Measurements from ENCODE around the gene RPS6KL1.
A peak's percentile ranks its signal among the peaks of the same experiment; 100 is the strongest.

The RPS6KL1 gene

GRCh38 chr14:74911221-74911620 lies 11.8 kb downstream of the RPS6KL1 start:
- no peak for DNase-seq

- DNase-seq: no peak
Measured at GRCh38 chr14:74910556-74910955, 12.5 kb downstream of the RPS6KL1 start.

DNA sequence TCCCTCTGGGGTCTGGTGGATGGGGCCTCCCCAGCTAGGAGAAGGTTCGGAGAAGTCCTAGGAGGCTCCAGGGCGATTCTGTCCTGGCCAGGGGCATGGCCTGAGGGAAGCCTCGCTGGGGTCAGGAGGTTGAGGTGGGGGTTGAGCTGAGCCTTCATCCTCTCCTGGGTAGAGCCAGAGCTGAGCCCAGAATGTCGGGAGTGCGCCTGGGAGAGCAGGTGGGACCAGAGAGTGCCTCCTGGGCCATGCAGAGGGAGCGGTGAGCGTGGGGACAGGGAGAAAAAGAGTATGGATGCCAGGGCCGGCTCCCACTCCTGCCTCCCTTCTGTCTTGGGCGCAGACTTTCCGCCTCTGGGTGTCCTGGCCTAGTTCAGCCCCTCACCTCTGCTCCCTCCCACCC lies 13.1 kb downstream of the RPS6KL1 start:
- DNase-seq: no peak

DNA sequence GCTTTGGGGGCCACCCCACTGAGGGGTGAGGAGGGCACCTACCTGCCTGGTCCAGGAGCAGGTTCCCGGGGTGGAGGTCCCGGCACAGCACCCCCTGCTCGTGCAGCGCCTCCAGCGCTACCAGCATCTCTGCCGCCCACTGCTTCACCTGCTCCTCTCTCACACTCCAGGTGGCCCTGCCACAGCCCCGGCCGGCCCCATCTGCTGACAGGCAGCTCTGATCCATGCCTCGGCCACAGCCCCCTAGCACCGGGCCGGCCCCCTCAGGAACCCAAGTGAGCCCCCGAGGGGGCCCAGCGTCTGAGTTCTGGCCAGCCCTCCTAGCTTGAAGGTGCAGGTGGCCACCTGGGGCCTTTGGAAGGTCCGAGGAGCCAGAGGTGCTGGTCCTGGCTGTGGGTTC lies 13.6 kb downstream of the RPS6KL1 start:
- DNase-seq: no peak

- no peak for DNase-seq
Measured at GRCh38 chr14:74908861-74909341, 14.2 kb downstream of the RPS6KL1 start.

DNA sequence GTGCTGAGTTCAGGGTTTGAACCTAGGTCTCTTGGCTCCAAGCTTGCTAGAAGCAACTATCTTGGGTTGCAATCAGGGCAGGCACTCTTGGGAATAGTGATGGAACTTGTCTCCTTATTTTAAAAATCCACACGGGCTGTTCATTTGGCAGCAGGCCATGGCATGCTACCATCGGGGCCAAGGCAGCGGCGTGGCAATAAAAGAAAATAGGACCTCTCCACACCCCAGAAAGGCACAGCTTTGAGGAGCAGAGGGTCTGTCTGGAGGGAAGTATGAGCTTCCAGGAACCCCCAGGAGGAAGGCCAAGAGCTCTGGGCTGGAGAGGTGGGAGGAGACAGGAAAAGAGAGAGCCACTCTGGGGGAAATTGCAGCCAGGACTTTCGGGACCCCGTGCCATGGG lies 15.3 kb downstream of the RPS6KL1 start:
- DNase-seq: no peak

DNA sequence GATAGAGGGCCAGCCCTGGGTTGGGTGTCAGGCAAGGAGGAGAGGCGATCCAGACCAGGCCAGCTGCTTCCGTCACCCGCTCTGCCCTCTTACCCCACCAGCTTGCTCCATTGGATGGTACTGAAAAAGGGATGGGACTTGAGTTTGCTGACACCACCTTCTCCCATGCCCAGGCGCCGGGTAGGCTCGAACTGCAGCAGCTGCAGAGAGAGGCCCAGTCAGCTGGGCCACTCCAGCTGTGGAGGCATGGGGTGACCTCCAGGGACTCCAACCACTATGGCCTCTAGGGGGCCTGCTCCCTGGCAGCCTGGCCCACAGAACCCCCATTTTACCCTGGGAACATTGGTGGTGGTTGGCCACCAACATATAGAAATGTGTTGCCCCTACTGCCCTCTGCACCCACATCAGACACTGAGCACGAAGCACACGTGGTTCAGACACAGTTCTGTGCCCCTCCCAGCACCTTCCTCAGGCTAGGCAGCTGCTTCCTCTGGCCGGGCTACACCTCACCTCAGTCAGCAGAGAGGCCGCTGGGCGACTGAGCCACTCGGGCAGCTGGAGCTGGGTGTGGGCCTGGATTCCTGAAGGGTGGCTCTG lies 16.0 kb downstream of the RPS6KL1 start:
- no peak for DNase-seq

- DNase-seq: no peak
Measured at GRCh38 chr14:74905595-74906142, 17.4 kb downstream of the RPS6KL1 start.

DNA sequence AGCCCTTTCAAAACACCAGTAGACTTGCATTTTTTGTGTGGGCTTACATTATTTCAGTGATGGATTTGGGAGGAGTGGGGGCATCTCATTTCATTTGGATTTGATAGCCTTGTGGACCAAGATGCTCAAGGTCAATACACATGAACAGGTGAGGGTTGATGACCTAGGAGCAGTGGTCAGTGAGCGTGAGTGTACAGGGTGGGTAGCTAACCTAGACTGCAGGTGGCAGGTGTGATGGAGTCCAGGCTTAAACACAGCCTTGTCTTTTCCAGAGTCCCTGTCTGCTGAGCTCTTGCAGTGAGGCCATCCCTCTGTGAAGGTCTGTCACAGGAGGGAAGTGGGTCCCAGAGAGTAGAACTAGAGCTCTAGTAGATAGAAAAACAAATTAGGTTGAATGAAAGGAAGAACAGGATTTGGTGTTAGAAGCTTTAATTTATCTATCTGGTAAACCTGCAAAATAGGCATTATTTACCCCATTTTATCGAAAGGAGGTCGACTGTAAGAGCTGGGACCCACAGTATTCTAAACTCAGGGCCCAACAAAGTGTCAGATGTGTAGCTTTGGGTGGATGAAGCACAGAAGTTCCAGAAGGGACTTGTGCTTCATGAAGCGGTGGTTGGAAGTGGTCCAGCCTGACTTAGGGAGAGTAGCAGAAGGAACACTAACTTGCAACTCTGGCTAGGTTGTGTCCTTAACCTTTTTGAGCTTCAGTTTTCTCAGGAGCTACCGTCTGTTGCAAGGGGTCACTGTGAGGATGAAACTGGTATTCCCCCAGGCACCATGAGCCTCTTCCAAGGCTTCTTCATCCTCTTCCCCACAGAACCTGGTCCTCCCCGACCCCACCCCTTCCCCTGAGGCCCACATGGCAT lies 18.2 kb downstream of the RPS6KL1 start:
- no peak for DNase-seq

DNA sequence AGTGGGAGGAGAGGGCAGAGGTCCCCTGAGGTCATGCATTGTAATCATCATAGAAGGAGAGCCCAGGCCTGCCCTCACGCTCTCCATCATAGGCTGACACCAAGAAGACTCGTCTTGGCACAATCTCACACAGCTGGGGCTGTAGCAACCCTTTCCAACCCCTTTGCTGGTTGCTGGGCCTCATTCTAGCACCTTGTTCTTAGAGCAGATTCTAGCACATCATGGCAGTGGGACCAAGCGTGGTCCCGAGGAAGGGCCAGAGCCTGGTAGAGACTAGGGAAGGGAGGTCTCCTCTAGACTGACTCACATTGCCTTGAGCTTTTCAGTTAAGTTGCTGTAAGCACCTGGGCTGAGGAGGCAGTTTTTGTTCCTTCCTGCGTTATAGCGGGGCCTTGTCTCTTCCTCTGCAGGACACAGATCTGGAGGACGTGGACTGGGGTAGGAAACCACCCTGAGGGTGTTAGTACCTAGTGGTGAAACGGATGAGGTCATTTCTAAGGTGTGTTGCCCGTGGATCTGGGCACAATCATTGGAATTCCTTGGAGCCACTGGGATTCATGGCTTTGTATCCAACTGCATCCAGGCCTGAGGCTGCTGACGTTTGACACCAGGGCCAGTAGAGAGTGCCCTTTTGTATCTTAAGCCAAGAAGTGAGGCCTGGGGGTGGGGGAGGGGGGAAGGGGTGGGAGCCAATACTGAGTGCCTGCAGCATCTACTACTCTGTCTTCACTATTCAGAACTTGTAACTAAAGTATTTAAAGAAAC lies 19.9 kb downstream of the RPS6KL1 start:
- DNase-seq: no peak

GRCh38 chr14:74898694-74899093 lies 24.4 kb downstream of the RPS6KL1 start:
- no peak for DNase-seq

GRCh38 chr14:74898083-74898482 lies 25.0 kb downstream of the RPS6KL1 start:
- no peak for DNase-seq

GRCh38 chr14:74897642-74898041 lies 25.4 kb downstream of the RPS6KL1 start:
- no peak for DNase-seq

DNA sequence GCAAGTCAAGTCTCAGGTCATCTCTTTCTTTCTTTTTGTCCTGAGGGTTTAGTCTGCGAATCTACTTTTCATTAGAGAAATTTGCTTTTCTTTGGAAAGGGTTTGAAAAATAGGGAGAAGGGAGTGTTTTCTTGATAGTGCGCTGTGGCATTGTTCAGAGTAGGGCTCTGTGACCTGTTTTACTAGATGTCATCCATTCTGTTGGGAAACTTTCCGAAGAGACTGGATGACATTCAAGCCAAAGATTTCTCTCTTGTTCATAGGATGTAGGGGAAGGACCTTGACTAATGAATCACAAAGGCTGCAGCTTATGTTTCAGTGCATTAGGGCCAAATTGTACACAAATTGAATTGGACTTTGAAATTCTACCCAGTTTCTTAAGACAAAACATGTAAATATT lies 26.7 kb downstream of the RPS6KL1 start:
- DNase-seq: no peak

DNA sequence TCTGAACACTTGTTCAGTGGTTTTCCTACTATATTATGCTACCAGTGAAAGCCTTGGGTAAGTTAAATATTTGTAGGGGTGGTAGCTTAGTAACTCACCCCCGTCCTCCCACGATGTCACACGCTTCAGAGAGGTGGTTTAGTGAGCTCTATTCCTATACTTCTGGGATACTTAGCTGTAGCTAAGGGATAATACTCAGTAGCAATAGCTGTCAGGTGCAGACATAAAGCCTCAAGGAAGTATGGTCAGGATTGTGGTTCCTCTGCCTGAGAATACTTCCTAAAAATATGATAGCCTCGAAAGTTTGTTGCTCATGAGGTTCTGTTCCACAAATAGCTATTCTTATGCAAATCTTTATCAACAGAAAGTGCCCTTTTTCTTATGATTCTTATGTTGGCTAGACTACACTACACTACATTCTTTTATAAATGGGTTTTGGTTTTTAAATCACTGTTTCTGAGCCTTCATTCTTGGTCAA lies 29.4 kb downstream of the RPS6KL1 start:
- DNase-seq: no peak

- DNase-seq: no peak
Measured at GRCh38 chr14:74892745-74893144, 30.3 kb downstream of the RPS6KL1 start.

- peak; percentile 54 for DNase-seq
Measured at GRCh38 chr14:74891870-74892269, 31.2 kb downstream of the RPS6KL1 start.

- DNase-seq: no peak
Measured at GRCh38 chr14:74890262-74890661, 32.8 kb downstream of the RPS6KL1 start.

DNA sequence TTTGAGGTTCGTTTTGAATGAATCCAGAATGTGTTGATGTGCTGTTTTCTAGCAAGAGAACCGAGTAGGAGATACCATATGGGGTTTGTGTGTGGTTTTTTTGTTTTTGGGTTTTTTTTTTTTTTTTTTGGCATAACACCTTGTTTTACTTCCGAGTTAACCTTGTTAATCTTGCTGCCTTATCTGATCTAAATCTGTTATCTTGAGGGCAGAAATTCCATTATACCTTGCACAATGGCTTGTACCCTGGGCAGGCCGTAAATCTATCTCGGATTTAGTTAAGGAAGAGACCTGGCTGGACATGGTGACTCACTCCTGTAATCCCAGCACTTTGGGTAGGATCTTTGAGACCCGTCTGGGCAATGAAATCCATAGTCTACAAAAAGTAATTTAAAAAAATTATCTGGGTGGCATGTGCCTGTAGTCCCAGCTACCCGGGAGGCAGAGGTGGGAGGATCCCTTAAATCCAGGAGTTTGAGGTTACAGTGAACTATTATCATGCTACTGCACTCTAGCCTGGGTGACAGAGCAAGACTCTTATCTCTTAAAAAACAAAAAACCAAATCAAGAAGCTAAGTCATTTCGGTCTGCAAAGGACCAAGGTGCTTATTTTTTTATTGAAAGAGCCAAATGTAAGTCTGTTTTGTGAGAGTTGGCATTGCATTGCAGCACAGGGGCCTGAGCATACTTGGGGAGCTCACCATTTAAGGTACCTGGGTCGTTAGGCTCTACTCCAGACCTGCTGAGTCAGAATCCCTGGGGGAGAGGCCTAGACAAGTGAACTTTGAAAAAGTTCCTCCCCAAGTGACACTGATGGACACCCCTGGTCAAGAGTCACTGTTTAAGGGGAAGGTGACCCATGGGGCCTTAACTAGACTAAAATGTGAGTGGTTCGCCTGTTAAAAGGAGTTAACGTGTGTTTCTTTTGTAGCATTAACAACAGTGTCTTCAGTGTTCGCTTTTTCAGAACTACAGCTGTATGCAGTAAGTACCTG lies 34.6 kb downstream of the RPS6KL1 start:
- DNase-seq: peak; percentile 11

DNA sequence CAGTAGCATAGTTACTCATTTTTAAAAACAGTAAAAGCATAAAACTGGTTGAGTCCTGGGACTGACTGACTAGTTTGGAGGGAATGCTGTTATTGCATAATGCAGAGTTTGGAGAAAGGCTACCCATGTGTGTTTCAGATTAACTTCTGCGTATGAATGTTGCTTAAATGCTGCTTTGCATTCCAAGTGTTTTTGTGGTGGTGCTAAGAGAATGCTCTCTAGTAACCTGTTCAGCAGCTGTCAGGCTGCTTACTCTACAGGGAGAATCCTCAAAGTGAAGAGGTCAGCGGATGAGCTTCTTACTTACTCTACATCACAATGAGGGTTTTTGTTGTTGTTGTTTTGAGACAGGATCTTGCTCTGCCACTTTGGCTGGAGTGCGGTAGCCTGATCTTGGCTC lies 37.1 kb downstream of the RPS6KL1 start:
- DNase-seq: peak; percentile 97

GRCh38 chr14:74882103-74882920 lies 40.7 kb downstream of the RPS6KL1 start:
- DNase-seq: peak; percentile 54

Data from HCEC 1CT (cell line).